SHP77 treated with DMSO at 0.1 percent for 48 hours (cell line): ENCODE measurements around the gene TPI1.

Experiments
- DNase-seq: peaks from one replicate; lab custom pipeline; 2025; lab: John Stamatoyannopoulos, UW

The TPI1 gene

GRCh38 chr12:6867413-6868210 lies at the start of gene TPI1:
Gene TPI1, plus strand, starts transcription at chr12:6867531. Its CDS starts 36 bp downstream, at chr12:6867567.
- no peak for DNase-seq

GRCh38 chr12:6817662-6818157 lies 49.6 kb upstream of the TPI1 start:
- DNase-seq: no peak

GRCh38 chr12:6818222-6818621 lies 49.1 kb upstream of the TPI1 start:
- no peak for DNase-seq

GRCh38 chr12:6818645-6819044 lies 48.7 kb upstream of the TPI1 start:
- no peak for DNase-seq

GRCh38 chr12:6819106-6820030 lies 48.0 kb upstream of the TPI1 start:
- no peak for DNase-seq

- no peak for DNase-seq
Observed at GRCh38 chr12:6820166-6820565, 47.2 kb upstream of the TPI1 start.

- DNase-seq: no peak
Observed at GRCh38 chr12:6821591-6822425, 45.5 kb upstream of the TPI1 start, which contains the start of gene GPR162. Gene GPR162, plus strand, starts transcription at chr12:6821821. Its CDS starts 2,078 bp downstream, at chr12:6823899.

- no peak for DNase-seq
Observed at GRCh38 chr12:6822426-6823135, 44.8 kb upstream of the TPI1 start.

GRCh38 chr12:6823182-6824084 lies 43.9 kb upstream of the TPI1 start:
- DNase-seq: no peak

- DNase-seq: no peak
Observed at GRCh38 chr12:6824085-6824775, 43.1 kb upstream of the TPI1 start.

GRCh38 chr12:6824901-6825381 lies 42.4 kb upstream of the TPI1 start:
- no peak for DNase-seq

- DNase-seq: no peak
Observed at GRCh38 chr12:6825398-6826124, 41.8 kb upstream of the TPI1 start.

- DNase-seq: no peak
Observed at GRCh38 chr12:6826125-6826733, 41.1 kb upstream of the TPI1 start.

- no peak for DNase-seq
Observed at GRCh38 chr12:6826734-6827436, 40.4 kb upstream of the TPI1 start.

GRCh38 chr12:6827437-6827911 lies 39.9 kb upstream of the TPI1 start:
- peak; percentile 40 for DNase-seq

- DNase-seq: no peak
Observed at GRCh38 chr12:6827982-6828780, 39.1 kb upstream of the TPI1 start, which contains the start of gene P3H3. Gene P3H3, plus strand, starts transcription at chr12:6828407. Its CDS starts 34 bp downstream, at chr12:6828441.
